ENCODE results near the gene CHRM4.

Gene CHRM4

GRCh38 chr11:46367244-46367915 is 24.2 kb downstream of the CHRM4 start:
- peak; percentile 89 for DNase-seq

- DNase-seq = no peak
Measured at GRCh38 chr11:46366661-46367161, 24.9 kb downstream of the CHRM4 start.

GRCh38 chr11:46366260-46366659 is 25.3 kb downstream of the CHRM4 start:
- DNase-seq = no peak

GRCh38 chr11:46364791-46365190 is 26.8 kb downstream of the CHRM4 start:
- DNase-seq = no peak

GRCh38 chr11:46364056-46364455 is 27.5 kb downstream of the CHRM4 start:
- no peak for DNase-seq

- DNase-seq = peak; percentile 69
Measured at GRCh38 chr11:46363455-46364005, 28.0 kb downstream of the CHRM4 start.

- DNase-seq = peak; percentile 57
Measured at GRCh38 chr11:46363031-46363407, 28.6 kb downstream of the CHRM4 start.

- no peak for DNase-seq
Measured at GRCh38 chr11:46362156-46363030, 29.2 kb downstream of the CHRM4 start.

- DNase-seq = peak; percentile 86
Measured at GRCh38 chr11:46361283-46362155, 30.1 kb downstream of the CHRM4 start.

- no peak for DNase-seq
Measured at GRCh38 chr11:46360878-46361277, 30.7 kb downstream of the CHRM4 start.

GRCh38 chr11:46359953-46360352 is 31.6 kb downstream of the CHRM4 start:
- DNase-seq = no peak

- no peak for DNase-seq
Measured at GRCh38 chr11:46357483-46357936, 34.1 kb downstream of the CHRM4 start.

- no peak for DNase-seq
Measured at GRCh38 chr11:46356924-46357482, 34.6 kb downstream of the CHRM4 start.

- peak; percentile 61 for DNase-seq
Measured at GRCh38 chr11:46353698-46354097, 37.9 kb downstream of the CHRM4 start.

- peak; percentile 35 for DNase-seq
Measured at GRCh38 chr11:46352063-46352841, 39.3 kb downstream of the CHRM4 start.

- DNase-seq = no peak
Measured at GRCh38 chr11:46351606-46352005, 40.0 kb downstream of the CHRM4 start.

GRCh38 chr11:46351148-46351547 is 40.4 kb downstream of the CHRM4 start:
- no peak for DNase-seq

GRCh38 chr11:46350695-46351094 is 40.9 kb downstream of the CHRM4 start:
- DNase-seq = no peak

- no peak for DNase-seq
Measured at GRCh38 chr11:46348566-46349401, 42.8 kb downstream of the CHRM4 start.

- DNase-seq = peak; percentile 43
Measured at GRCh38 chr11:46347637-46348311, 43.8 kb downstream of the CHRM4 start.
